GM12878 (cell line): Measurements from ENCODE around the gene OPCML. TPM values are rescaled to one million over a fixed set of nuclear protein-coding genes. Genes with fewer than 3 reads are reported as not detected.

Experiments used
- ATAC-seq: fragments of 200-7000 bp; cut with Tn5 transposase; 3 replicates; pipeline ENCODE4 v1.9.1; 2020; ENCODE audit warnings: mild to moderate bottlenecking, moderate library complexity
- BruUV-seq: library from RNA; stranded (reverse); fragments of 400-500 nt; replicated peaks from 2 replicates; lab custom pipeline; 2021; lab: Mats Ljungman, UMichigan
- CTCF ChIA-PET: fragments of 300-600 bp; sonication (Branson Sonifier 250); formaldehyde crosslinking; extraction: SDS; loops from one replicate; lab custom pipeline; 2021; ENCODE audit warnings: inconsistent platforms; lab: Yijun Ruan, JAX
- POLR2A ChIA-PET: fragments of 350-600 bp; formaldehyde crosslinking; extraction: SDS; loops from one replicate; lab custom pipeline; 2021; ENCODE audit warnings: inconsistent platforms; lab: Charles Lee
- RAD21 ChIA-PET: fragments of 300-600 bp; sonication (Branson Sonifier 250); formaldehyde crosslinking; loops from one replicate; lab custom pipeline; 2023; ENCODE audit warnings: antibody characterized with exemption; ENCODE audit not compliant: unreplicated experiment; lab: Charles Lee
- SMC1A ChIA-PET: fragments of 300-600 bp; sonication (Branson Sonifier 250); formaldehyde crosslinking; loops from one replicate; lab custom pipeline; 2023; ENCODE audit not compliant: unreplicated experiment, uncharacterized antibody; lab: Charles Lee
- DNase-seq: peaks from one replicate; pipeline ENCODE4 v3.0.0-alpha.2; 2011; ENCODE audit warnings: low read depth, low spot score
- FAIRE-seq: peaks from 3 replicates; lab custom pipeline; 2011; peaks lifted over from hg19 to GRCh38; lab: Jason Lieb, UNC
- H2AFZ ChIP-seq: 2 replicates; pipeline ENCODE4 v1.6.0; 2011; ENCODE audit warnings: low read depth, low read length, control low read depth; ENCODE audit not compliant: control insufficient read depth
- H3K27ac ChIP-seq: 2 replicates; pipeline ENCODE4 v1.5.1; 2011; ENCODE audit warnings: control low read depth; ENCODE audit not compliant: control insufficient read depth, insufficient read depth
- H3K27me3 ChIP-seq, 2 experiments: replicated peaks in 1 of 2; 2 replicates each; pipeline versions ENCODE4 v1.6.0 to v1.6.1; 2011; ENCODE audit warnings: low read length in 1 of 2; ENCODE audit not compliant: control insufficient read depth in 2 of 2, insufficient read depth in 2 of 2
- H3K36me3 ChIP-seq, 2 experiments: 2 replicates each; pipeline ENCODE4 v1.5.1; 2011; ENCODE audit warnings: low read length in 1 of 2; ENCODE audit not compliant: control insufficient read depth in 2 of 2, insufficient read depth in 2 of 2
- H3K4me1 ChIP-seq: 2 replicates; pipeline ENCODE4 v1.6.1; 2011; ENCODE audit warnings: mild to moderate bottlenecking, low read length, moderate library complexity, mixed read lengths; ENCODE audit not compliant: control insufficient read depth, insufficient read depth
- H3K4me2 ChIP-seq: 2 replicates; pipeline ENCODE4 v1.6.0; 2011; ENCODE audit warnings: control low read depth; ENCODE audit not compliant: control insufficient read depth, insufficient read depth
- H3K4me3 ChIP-seq: fragments of 200-600 bp; sonication (generic); 2 replicates; pipeline ENCODE4 v1.5.1; 2016
- H3K79me2 ChIP-seq: 2 replicates; pipeline ENCODE4 v1.6.0; 2011; ENCODE audit warnings: low read length; ENCODE audit not compliant: control insufficient read depth, insufficient read depth
- H3K9ac ChIP-seq: 2 replicates; pipeline ENCODE4 v1.8.0; 2011; ENCODE audit warnings: low read length, control low read depth, mixed read lengths; ENCODE audit not compliant: control insufficient read depth, insufficient read depth
- H3K9me3 ChIP-seq: replicated peaks from 3 replicates; pipeline ENCODE4 v1.5.1; 2011; ENCODE audit warnings: mild to moderate bottlenecking, low read length; ENCODE audit not compliant: control insufficient read depth, insufficient read depth
- H4K20me1 ChIP-seq: 2 replicates; pipeline ENCODE4 v1.6.0; 2011; ENCODE audit not compliant: control insufficient read depth, insufficient read depth
- CHD1 ChIP-seq: IDR thresholded peaks from 2 replicates; pipeline ENCODE4 v1.6.1; 2012; ENCODE audit warnings: low read depth, low read length, improper control_type of control experiment
- EED ChIP-seq: sonication (generic); IDR thresholded peaks from 2 replicates; pipeline ENCODE4 v1.6.1; 2016; ENCODE audit warnings: antibody characterized with exemption, low read depth
- IKZF2 ChIP-seq, 2 experiments: fragments of 450-650 bp; IDR thresholded peaks; 2 replicates each; pipeline ENCODE4 v1.6.1; 2017; ENCODE audit warnings: mild to moderate bottlenecking in 2 of 2, moderate library complexity in 2 of 2
- TCF3 ChIP-seq: IDR thresholded peaks from 2 replicates; pipeline ENCODE4 v1.6.1; 2012; ENCODE audit warnings: low read depth, mild to moderate bottlenecking, low read length, borderline replicate concordance; ENCODE audit not compliant: insufficient read depth
- WGBS: methylation state at CpG from one replicate; pipeline ENCODE4 v1.1.6; 2016; ENCODE audit warnings: low lambda C conversion rate; ENCODE audit not compliant: insufficient replicate concordance, insufficient coverage; ENCODE audit errors: missing lambda C conversion rate; 5-methylcytosine and 5-hydroxymethylcytosine counted together
- in situ Hi-C: fragments of 300-500 bp; cut with MboI; formaldehyde crosslinking; loops from 9 replicates; pipeline ENCODE4 v1.14.3; 2018; ENCODE audit warnings: mixed read lengths
- intact Hi-C: fragments of 100-400 bp; cut with micrococcal nuclease; formaldehyde crosslinking; loops from one replicate; pipeline ENCODE4 v1.14.2; 2022; ENCODE audit not compliant: unreplicated experiment
- polyA plus RNA-seq, 11 experiments: library from polyadenylated mRNA; depleted of rRNA in 4 of 11; unstranded in 6 of 11; stranded (reverse) in 5 of 11; fragments of >200 nt; fragmentation: Nextera tagmentation in 4 of 11; fragmentation: Illumina TruSeq in 1 of 11; extraction: Ambion mirVana in 4 of 11; extraction: Trizol in 1 of 11; gene quantifications; 1 replicate in 1 of 11; 2 replicates in 10 of 11; pipeline versions ENCODE4 v1.2.1 to v1.2.3, GENCODE V29; 2011 to 2016; ENCODE audit warnings: inconsistent platforms in 2 of 11, missing spikeins in 2 of 11, low read depth in 1 of 11
- total RNA-seq, 4 experiments: library from RNA; depleted of rRNA in 3 of 4; stranded (reverse); fragments of >200 nt in 3 of 4; fragmentation: Illumina TruSeq in 1 of 4; extraction: Trizol in 1 of 4; gene quantifications; 2 replicates each; pipeline versions ENCODE4 v1.2.1 to v1.2.3, GENCODE V29; 2013 to 2021
- TF ChIP-seq, protein P1 (sequence below): IDR thresholded peaks from 2 replicates; pipeline ENCODE4 v1.6.1; 2012; ENCODE audit warnings: low read depth, low read length, improper control_type of control experiment
- TF ChIP-seq, protein P2 (sequence below): IDR thresholded peaks from 2 replicates; pipeline ENCODE4 v1.6.1; 2011; ENCODE audit warnings: low read depth, low read length, improper control_type of control experiment, borderline replicate concordance

OPCML gene
- total and polyA plus RNA-seq, 10 of the 15 experiments (the other 5 are each of a cell fraction or from before 2014, with no cell fraction given), result 0.84 TPM; not detected in 9

DNA sequence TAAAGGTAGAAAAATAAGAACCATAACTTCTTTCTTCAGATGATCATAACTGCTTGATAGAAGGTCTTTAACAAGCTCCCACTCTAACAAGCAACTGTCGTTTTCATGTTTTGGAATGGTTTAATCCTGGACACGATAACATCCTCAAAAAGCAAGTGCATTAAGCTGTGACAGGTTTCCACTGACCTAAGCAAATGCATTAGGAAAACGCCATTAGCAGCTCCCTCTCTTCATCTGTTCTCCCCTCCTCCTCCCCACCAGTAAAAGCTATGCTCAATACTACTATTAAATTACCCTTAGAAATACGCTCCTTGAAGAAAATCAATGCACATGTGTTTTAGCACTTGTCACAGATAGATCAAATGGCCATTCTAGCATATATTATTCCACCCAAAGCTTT lies 729.4 kb downstream of the OPCML start:
- ChIA-PET SMC1A (no interaction called here), RAD21 (no interaction called here), CTCF (no interaction called here), POLR2A (no interaction called here)
- Histone ChIP-seq H4K20me1 (no peaks in the 10 kb centered on the region), H3K9me3 (no peaks in the 10 kb centered on the region), H3K9ac (no peak overlapping the region), H2AFZ (no peak overlapping the region), H3K27me3 (no peaks in the 10 kb centered on the region; a peak in 1 of 4 replicates), H3K36me3 (no peaks in the 10 kb centered on the region), H3K4me3 (no peak overlapping the region), H3K27ac (no peak overlapping the region), H3K4me2 (no peak overlapping the region), H3K79me2 (no peaks in the 10 kb centered on the region), H3K4me1 (no peaks in the 10 kb centered on the region)
- 1% methylated on average over 4 of the region's 4 CpGs for WGBS
- in situ Hi-C loops (no loop called here), intact Hi-C loops (no loop called here)
- no peak for FAIRE-seq
- no peak for ATAC-seq
- BruUV-seq, result no TSS peak
- TF ChIP-seq, protein P1, sequence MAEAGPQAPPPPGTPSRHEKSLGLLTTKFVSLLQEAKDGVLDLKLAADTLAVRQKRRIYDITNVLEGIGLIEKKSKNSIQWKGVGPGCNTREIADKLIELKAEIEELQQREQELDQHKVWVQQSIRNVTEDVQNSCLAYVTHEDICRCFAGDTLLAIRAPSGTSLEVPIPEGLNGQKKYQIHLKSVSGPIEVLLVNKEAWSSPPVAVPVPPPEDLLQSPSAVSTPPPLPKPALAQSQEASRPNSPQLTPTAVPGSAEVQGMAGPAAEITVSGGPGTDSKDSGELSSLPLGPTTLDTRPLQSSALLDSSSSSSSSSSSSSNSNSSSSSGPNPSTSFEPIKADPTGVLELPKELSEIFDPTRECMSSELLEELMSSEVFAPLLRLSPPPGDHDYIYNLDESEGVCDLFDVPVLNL, result no peak
- TF ChIP-seq, protein P2, sequence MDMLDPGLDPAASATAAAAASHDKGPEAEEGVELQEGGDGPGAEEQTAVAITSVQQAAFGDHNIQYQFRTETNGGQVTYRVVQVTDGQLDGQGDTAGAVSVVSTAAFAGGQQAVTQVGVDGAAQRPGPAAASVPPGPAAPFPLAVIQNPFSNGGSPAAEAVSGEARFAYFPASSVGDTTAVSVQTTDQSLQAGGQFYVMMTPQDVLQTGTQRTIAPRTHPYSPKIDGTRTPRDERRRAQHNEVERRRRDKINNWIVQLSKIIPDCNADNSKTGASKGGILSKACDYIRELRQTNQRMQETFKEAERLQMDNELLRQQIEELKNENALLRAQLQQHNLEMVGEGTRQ, result no peak
- no peak for TF ChIP-seq TCF3
- no peak for TF ChIP-seq IKZF2 (IDR thresholded peaks at IDR 0.05)
- no peak for TF ChIP-seq CHD1
- no peak for TF ChIP-seq EED
- no peak for DNase-seq
